Aorta (tissue), 5 donors: ENCODE results near the gene AGRN. TPM values are rescaled to one million over a fixed set of nuclear protein-coding genes. Genes with fewer than 3 reads are reported as not detected.
"Not testable (repeated sequence)": the region's sequence is repeated elsewhere in the genome, so short reads cannot be mapped to it uniquely, and the experiment has no call there.

Source experiments
- ATAC-seq: fragments of 200-7000 bp; cut with Tn5 transposase; one replicate; pipeline ENCODE4 v1.9.1; 2022; ENCODE audit warnings: moderate library complexity; ENCODE audit not compliant: low FRiP score
- DNase-seq, 2 donors: peaks; one replicate each; pipeline ENCODE4 v3.0.0-alpha.2; 2020
- H3K27ac ChIP-seq, 2 donors: one replicate each; pipeline ENCODE4 v1.5.1; 2013; ENCODE audit warnings: low read length in 2 of 2, mild to moderate bottlenecking in 2 of 2, moderate library complexity in 2 of 2, control low read depth in 1 of 2, inconsistent platforms in 1 of 2, low read depth in 1 of 2
- H3K27me3 ChIP-seq, 2 donors: one replicate each; pipeline ENCODE4 v1.6.1; 2013; ENCODE audit warnings: control low read depth in 1 of 2, low read length in 1 of 2, mild to moderate bottlenecking in 1 of 2, moderate library complexity in 1 of 2; ENCODE audit not compliant: insufficient read depth in 2 of 2, control insufficient read depth in 1 of 2
- H3K36me3 ChIP-seq, 2 donors: one replicate each; pipeline ENCODE4 v1.6.1; 2013; ENCODE audit warnings: control low read depth in 1 of 2, low read length in 1 of 2, mild to moderate bottlenecking in 1 of 2; ENCODE audit not compliant: insufficient read depth in 2 of 2, control insufficient read depth in 1 of 2
- H3K4me1 ChIP-seq, 2 donors: one replicate each; pipeline ENCODE4 v1.6.1; 2013; ENCODE audit warnings: low read length in 2 of 2, control low read depth in 1 of 2, mild to moderate bottlenecking in 1 of 2, moderate library complexity in 1 of 2; ENCODE audit not compliant: insufficient read depth in 2 of 2, control insufficient read depth in 1 of 2
- H3K4me3 ChIP-seq, 2 donors: one replicate each; pipeline ENCODE4 v1.5.1; 2013; ENCODE audit warnings: low read length in 2 of 2, control low read depth in 1 of 2, mild to moderate bottlenecking in 1 of 2
- H3K9me3 ChIP-seq: one replicate; pipeline ENCODE4 v1.6.1; 2013; ENCODE audit warnings: mild to moderate bottlenecking, low read length; ENCODE audit not compliant: control insufficient read depth
- WGBS, 2 donors: extraction: QIAGEN DNeasy Blood & Tissue Kit; methylation state at CpG; one replicate each; pipeline ENCODE4 v1.1.7; 2013; 5-methylcytosine and 5-hydroxymethylcytosine counted together
- intact Hi-C, 2 donors: fragments of 100-400 bp; cut with DNase I; formaldehyde crosslinking; loops; one replicate each; pipeline versions ENCODE4 v1.14.2 to v1.15.0; 2022
- polyA plus RNA-seq, 2 donors: library from polyadenylated mRNA; stranded (reverse); fragments of 200-250 nt; gene quantifications; one replicate each; pipeline ENCODE4 v1.2.3, GENCODE V29; 2013
- total RNA-seq, 2 donors: library from RNA; stranded (reverse); fragmentation: NEBNext Ultra II Directional; extraction: Animal tissue kit (Norgen Biotek cat#: 25700); gene quantifications; one replicate each; pipeline ENCODE4 v1.2.1, GENCODE V29; 2021
- donor health status: healthy with polysubstance abuse.
- donor health status: Bipolar disorder and iron deficiency.
- donor health status: DM: no; HTN: no; CAD: no.
- donor health status: DM: no; HTN: no; CAD: no.
- donor health status: DM: yes; HTN: yes; CAD: no.

The AGRN gene
- total and polyA plus RNA-seq, 4 donors = 4.3 to 38.6 (median 22.6) TPM

DNA sequence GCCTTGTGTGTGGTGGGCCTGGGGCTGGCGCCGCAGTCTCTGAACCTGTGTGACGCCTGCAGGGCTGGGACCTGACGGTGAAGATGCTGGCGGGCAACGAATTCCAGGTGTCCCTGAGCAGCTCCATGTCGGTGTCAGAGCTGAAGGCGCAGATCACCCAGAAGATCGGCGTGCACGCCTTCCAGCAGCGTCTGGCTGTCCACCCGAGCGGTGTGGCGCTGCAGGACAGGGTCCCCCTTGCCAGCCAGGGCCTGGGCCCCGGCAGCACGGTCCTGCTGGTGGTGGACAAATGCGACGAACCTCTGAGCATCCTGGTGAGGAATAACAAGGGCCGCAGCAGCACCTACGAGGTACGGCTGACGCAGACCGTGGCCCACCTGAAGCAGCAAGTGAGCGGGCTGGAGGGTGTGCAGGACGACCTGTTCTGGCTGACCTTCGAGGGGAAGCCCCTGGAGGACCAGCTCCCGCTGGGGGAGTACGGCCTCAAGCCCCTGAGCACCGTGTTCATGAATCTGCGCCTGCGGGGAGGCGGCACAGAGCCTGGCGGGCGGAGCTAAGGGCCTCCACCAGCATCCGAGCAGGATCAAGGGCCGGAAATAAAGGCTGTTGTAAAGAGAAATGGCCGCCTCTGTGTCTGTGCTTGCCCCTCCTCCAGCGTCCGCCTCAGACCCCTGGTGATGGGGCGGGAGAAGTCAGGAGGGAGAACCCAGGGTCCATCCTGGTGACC is 5.8 kb upstream of the AGRN start:
- Histone ChIP-seq H3K9me3 (no peaks in the 10 kb centered on the region), H3K36me3 (no peaks in the 10 kb centered on the region), H3K4me1 (no peaks in the 10 kb centered on the region), H3K27me3 (no peaks in the 10 kb centered on the region), H3K27ac (no peak overlapping the region), H3K4me3 (no peak overlapping the region)
- peak; percentile 42 for ATAC-seq
- WGBS, 2 donors = 63 to 69% methylated on average over 39 to 41 of the region's 41 CpGs
- DNase-seq = peak in 1 of 2 donors; percentile 61
- intact Hi-C loops = no loop called here

GRCh38 chr1:1014799-1015681 is 4.9 kb upstream of the AGRN start:
- intact Hi-C loops = no loop called here
- H3K4me1 ChIP-seq = no peaks in the 10 kb centered on the region
- ATAC-seq (no peak), DNase-seq (peak in 1 of 2 donors; percentile 57)
- H3K36me3 ChIP-seq = no peaks in the 10 kb centered on the region
- no peaks in the 10 kb centered on the region for H3K27me3 ChIP-seq
- WGBS, 2 donors = 80 to 82% methylated on average over 20 of the region's 20 CpGs
- no peak overlapping the region for H3K27ac ChIP-seq
- no peaks in the 10 kb centered on the region for H3K9me3 ChIP-seq
- no peak overlapping the region for H3K4me3 ChIP-seq

- DNase-seq, H3K27me3 ChIP-seq, H3K9me3 ChIP-seq, intact Hi-C loops, H3K36me3 ChIP-seq, ATAC-seq, H3K27ac ChIP-seq, H3K4me1 ChIP-seq, H3K4me3 ChIP-seq: not testable (repeated sequence)
- 80 to 82% methylated on average over 15 to 17 of the region's 17 CpGs for WGBS, 2 donors
Measured at GRCh38 chr1:1017397-1018320, 2.3 kb upstream of the AGRN start.

DNA sequence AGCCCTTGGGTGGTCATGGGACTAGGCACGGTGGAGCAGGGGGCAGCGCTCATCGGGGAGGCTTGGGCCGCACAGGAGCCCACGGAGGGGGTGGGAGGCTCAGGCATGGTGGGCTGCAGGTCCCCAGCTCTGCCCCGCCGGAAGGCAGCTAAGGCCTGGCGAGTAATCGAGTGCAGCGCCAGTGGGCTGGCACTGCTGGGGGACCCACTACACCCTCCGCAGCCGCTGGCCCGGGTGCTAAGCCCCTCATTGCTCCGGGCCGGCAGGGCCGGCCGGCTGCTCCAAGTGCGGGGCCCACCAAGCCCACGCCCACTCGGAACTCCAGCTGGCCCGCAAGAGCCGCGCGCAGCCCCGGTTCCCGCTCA is 1.6 kb upstream of the AGRN start:
- H3K4me3 ChIP-seq, H3K27me3 ChIP-seq, ATAC-seq, H3K27ac ChIP-seq, H3K4me1 ChIP-seq, intact Hi-C loops, H3K36me3 ChIP-seq, H3K9me3 ChIP-seq, DNase-seq: not testable (repeated sequence)
- 92 to 93% methylated on average over 20 to 26 of the region's 26 CpGs for WGBS, 2 donors

- peak; percentile 87 to 92 for DNase-seq
- ATAC-seq = peak; percentile 93
- no peaks in the 10 kb centered on the region for H3K36me3 ChIP-seq
- no peaks in the 10 kb centered on the region for H3K27me3 ChIP-seq
- WGBS, 2 donors = 1 to 2% methylated on average over 25 to 87 of the region's 91 CpGs
- no peaks in the 10 kb centered on the region for H3K4me1 ChIP-seq
- intact Hi-C loops = no loop called here
- peak overlapping the region in 1 of 2 donors; percentile 24 for H3K27ac ChIP-seq
- peak overlapping the region; percentile 75 to 88 for H3K4me3 ChIP-seq
- H3K9me3 ChIP-seq = no peaks in the 10 kb centered on the region
Measured at GRCh38 chr1:1019122-1019999, 559 bp upstream of the AGRN start.

DNA sequence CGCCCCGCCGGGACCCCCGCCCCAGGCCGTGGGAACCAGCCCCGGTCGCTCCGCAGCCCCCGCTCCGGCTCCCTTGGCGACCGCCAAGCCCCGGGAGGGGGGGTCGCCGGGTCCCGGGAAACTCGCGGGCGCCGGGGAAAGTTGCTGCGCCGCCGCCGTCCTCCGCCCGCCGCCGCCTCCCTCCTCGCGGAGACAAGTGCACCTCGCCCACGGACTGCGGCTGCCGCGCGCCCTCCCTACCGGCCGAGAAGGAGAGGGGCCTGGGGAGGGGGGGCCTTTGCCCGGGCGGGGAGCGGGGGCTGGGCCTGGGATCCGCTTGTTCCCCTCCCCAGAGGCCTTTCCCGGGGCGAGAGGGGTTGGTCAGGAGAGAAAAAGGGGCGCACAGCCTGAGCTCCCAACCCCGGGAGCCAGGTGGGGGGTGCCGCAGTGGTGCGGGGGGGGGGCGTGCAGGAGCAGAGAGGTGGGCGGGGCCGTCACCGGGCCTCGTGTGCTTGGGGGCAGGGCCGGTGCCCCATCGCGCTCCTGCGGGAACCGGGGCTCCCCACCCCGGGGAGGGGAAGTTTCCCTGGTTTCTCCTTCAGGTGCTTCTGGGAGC is 592 bp downstream of the AGRN start:
- no peak for DNase-seq
- Histone ChIP-seq H3K9me3 (no peaks in the 10 kb centered on the region), H3K27ac (no peak overlapping the region), H3K4me3 (peak overlapping the region; percentile 75 to 88), H3K4me1 (no peaks in the 10 kb centered on the region), H3K27me3 (no peaks in the 10 kb centered on the region), H3K36me3 (no peaks in the 10 kb centered on the region)
- 1% methylated on average over 17 to 59 of the region's 59 CpGs for WGBS, 2 donors
- no peak for ATAC-seq
- intact Hi-C loops = loop anchor here in 1 of 2 donors (5.0 kb wide), 1 partner anchor 37 kb away; no protein-coding TSS in a partner anchor

- DNase-seq (no peak), ATAC-seq (no peak)
- Histone ChIP-seq H3K4me3 (no peak overlapping the region), H3K4me1 (no peaks in the 10 kb centered on the region), H3K36me3 (no peaks in the 10 kb centered on the region), H3K27me3 (no peaks in the 10 kb centered on the region), H3K9me3 (no peaks in the 10 kb centered on the region), H3K27ac (no peak overlapping the region)
- intact Hi-C loops = loop anchor here in 1 of 2 donors (5.0 kb wide), 1 partner anchor 36 kb away; no protein-coding TSS in a partner anchor
- WGBS, 2 donors = 47 to 49% methylated on average over 33 of the region's 33 CpGs
Measured at GRCh38 chr1:1021010-1021919, 1.3 kb downstream of the AGRN start.
